GM12801 (cell line): ENCODE measurements around the gene FRMD4B.

Experiments
- CTCF ChIP-seq: IDR thresholded peaks from one replicate; pipeline ENCODE4 v1.5.1; 2011; ENCODE audit warnings: control low read depth; ENCODE audit not compliant: insufficient read length; ENCODE audit errors: extremely low read depth

FRMD4B gene

GRCh38 chr3:69359916-69360315 is 26.0 kb downstream of the FRMD4B start:
- TF ChIP-seq CTCF, result no peak

DNA sequence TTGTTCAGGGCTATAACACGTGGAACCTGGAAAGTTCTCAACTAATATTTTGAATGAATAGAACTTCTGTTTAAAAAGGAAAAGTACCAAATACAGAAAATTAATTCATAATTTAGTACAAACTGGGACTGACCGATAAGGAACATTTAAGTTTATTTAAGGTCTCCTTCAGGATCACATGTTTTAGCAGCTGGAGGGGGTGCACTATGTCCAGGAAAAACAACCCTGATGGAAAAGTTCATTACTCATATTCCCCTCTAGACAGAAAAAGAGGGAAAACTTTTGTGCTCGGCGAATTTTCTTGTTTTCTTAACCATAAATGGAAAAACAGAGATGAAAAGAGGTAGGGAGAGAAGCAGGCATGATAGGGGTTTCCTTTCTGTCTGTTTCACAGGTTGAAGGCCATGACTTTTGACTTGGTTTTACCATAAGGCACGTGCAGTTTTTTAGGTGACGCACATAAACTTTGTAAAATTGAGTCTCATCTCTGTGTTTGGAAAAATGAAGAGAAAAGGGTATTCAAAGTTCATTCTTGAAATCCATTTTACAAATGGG is 26.5 kb downstream of the FRMD4B start:
- no peak for TF ChIP-seq CTCF

GRCh38 chr3:69357196-69357595 is 28.7 kb downstream of the FRMD4B start:
- TF ChIP-seq CTCF, result no peak

DNA sequence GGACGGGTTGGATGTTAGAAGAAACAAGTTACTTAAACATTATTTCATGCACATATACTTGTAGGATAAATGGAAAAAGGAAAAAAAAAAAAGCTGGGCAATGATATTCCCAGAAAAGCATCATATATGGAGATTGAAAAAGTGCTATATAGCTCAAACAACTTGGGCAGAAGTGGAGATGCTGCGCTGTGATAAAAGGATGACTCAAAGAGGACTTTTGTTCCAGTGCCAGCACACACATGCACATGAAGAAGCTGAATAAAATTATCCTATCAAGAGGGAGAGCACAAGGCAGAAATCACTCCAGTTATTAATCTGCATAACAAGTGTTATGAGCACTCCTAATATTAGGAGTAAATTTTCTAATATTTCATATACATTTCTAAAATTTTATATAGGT is 30.9 kb downstream of the FRMD4B start:
- TF ChIP-seq CTCF, result no peak

DNA sequence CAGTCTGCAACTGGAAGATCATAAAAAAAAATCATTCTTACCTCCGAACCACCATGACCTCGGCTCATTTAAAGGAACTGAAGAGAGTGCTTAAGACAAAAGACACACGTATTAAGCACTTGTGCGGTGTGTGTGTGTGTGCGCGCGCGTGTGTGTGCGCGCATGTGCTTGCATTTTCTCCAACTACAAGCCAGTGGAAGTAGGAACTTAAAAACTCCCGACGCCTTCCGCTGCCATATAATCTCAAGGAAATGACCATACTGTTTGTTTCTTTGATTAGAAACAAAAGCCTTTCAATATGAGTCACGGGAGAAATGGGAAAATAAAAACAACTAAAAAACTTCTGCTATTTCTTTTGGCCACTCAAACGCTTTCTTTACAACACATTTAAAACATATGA is 32.4 kb downstream of the FRMD4B start:
- TF ChIP-seq CTCF, result no peak

GRCh38 chr3:69353088-69353478 is 32.8 kb downstream of the FRMD4B start:
- no peak for TF ChIP-seq CTCF

DNA sequence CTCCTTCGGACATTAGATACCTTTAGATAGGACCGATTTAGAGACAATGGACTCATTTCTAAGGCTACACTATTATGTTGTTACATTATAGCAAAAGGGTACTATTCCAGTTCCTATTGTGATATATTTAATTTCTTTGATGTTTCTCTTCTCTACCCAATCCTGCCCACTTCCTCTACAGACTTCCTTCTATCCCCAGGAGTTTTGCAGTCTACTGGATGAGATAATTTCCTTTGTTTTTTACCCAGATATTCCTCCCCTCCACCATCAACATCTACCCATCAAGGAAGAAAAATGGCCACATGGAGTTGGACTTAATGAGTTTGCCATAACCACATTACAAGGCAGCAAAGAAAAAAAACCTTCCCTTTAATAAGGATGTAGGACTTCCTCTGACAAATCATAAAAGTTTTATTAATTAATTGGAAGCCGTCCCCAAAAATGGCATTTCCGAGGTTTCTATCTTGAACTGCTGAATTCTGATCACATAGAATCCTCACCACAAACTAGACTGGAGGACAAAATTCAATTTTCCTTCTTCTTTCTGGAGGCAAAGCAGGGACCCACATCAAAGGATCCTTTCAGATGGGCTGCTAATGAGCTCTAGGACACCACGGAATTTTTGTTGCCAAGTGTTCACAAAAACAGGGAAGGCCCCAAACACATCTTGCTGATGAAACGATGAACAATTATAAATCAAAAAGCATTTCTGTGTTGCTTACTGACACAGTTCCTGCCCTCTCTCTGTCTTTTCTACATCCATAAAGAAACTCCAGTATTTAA is 33.4 kb downstream of the FRMD4B start:
- TF ChIP-seq CTCF, result no peak
